ENCODE data around the gene ABTB2.

ABTB2 gene

GRCh38 chr11:34140149-34140548 is 217.7 kb downstream of the ABTB2 start:
- no peak for DNase-seq

- DNase-seq, result no peak
These were observed 218.5 kb downstream of the ABTB2 start for GRCh38 chr11:34139346-34139745.

GRCh38 chr11:34136420-34136819 is 221.4 kb downstream of the ABTB2 start:
- DNase-seq, result no peak

- no peak for DNase-seq
These were observed 222.4 kb downstream of the ABTB2 start for GRCh38 chr11:34135439-34135838.

- no peak for DNase-seq
These were observed 223.0 kb downstream of the ABTB2 start for GRCh38 chr11:34134765-34135164.

- DNase-seq, result no peak
These were observed 225.4 kb downstream of the ABTB2 start for GRCh38 chr11:34132261-34132965.

- DNase-seq, result no peak
These were observed 229.0 kb downstream of the ABTB2 start for GRCh38 chr11:34128824-34129223.

- no peak for DNase-seq
These were observed 230.6 kb downstream of the ABTB2 start for GRCh38 chr11:34126959-34127848.

GRCh38 chr11:34124885-34125668 is 232.7 kb downstream of the ABTB2 start:
- no peak for DNase-seq

- no peak for DNase-seq
These were observed 237.2 kb downstream of the ABTB2 start for GRCh38 chr11:34120651-34121050.

- DNase-seq, result no peak
These were observed 243.3 kb downstream of the ABTB2 start for GRCh38 chr11:34114471-34114870.

GRCh38 chr11:34114014-34114413 is 243.8 kb downstream of the ABTB2 start:
- no peak for DNase-seq

- DNase-seq, result no peak
These were observed 246.0 kb downstream of the ABTB2 start for GRCh38 chr11:34111722-34112270.

GRCh38 chr11:34105957-34106504 is 251.8 kb downstream of the ABTB2 start:
- DNase-seq, result no peak

- peak; percentile 80 for DNase-seq
These were observed 252.5 kb downstream of the ABTB2 start, which contains the start of gene NAT10 for GRCh38 chr11:34105079-34105956. TSS of gene NAT10 (plus strand) at chr11:34105629. CDS start at chr11:34108226, 2,597 bp downstream.

- no peak for DNase-seq
These were observed 253.1 kb downstream of the ABTB2 start for GRCh38 chr11:34104680-34105078.
